Stimulated activated CD4-positive, alpha-beta T cell treated with anti-CD3 and anti-CD28 coated beads, TNF-alpha, amount 100 ng/mL, for 4 hours (primary cell): ENCODE measurements around the gene MS4A8.
"Not testable (repeated sequence)": the region's sequence is repeated elsewhere in the genome, so short reads cannot be mapped to it uniquely, and the experiment has no call there.

ENCODE experiments used
- DNase-seq, 3 experiments: peaks; one replicate each; pipeline ENCODE4 v3.0.0-alpha.2; 2020; ENCODE audit warnings: low read depth in 3 of 3

The MS4A8 gene

GRCh38 chr11:60699284-60699691, at the start of gene MS4A8:
MS4A8 (plus strand) TSS chr11:60699612; CDS start chr11:60700861, 1,249 bp downstream.
- no peak for DNase-seq

GRCh38 chr11:60657888-60658287, 41.5 kb upstream of the MS4A8 start:
- DNase-seq: no peak

GRCh38 chr11:60658409-60658808, 41.0 kb upstream of the MS4A8 start:
- no peak for DNase-seq

- DNase-seq: no peak
Measured at GRCh38 chr11:60672255-60672654, 27.2 kb upstream of the MS4A8 start.

GRCh38 chr11:60678231-60678630, 21.2 kb upstream of the MS4A8 start:
- not testable (repeated sequence) for DNase-seq

GRCh38 chr11:60679879-60680278, 19.5 kb upstream of the MS4A8 start:
- no peak for DNase-seq

GRCh38 chr11:60680455-60681119, 18.8 kb upstream of the MS4A8 start:
- no peak for DNase-seq

GRCh38 chr11:60684541-60684848, 14.9 kb upstream of the MS4A8 start:
- DNase-seq: not testable (repeated sequence)

GRCh38 chr11:60691661-60692060, 7.8 kb upstream of the MS4A8 start:
- no peak for DNase-seq

- DNase-seq: no peak
Measured at GRCh38 chr11:60699936-60700335, 524 bp downstream of the MS4A8 start.

- DNase-seq: no peak
Measured at GRCh38 chr11:60700689-60701468, 1.5 kb downstream of the MS4A8 start.

- DNase-seq: no peak
Measured at GRCh38 chr11:60701469-60701818, 2.0 kb downstream of the MS4A8 start.

GRCh38 chr11:60703374-60703773, 4.0 kb downstream of the MS4A8 start:
- no peak for DNase-seq

GRCh38 chr11:60705895-60706294, 6.5 kb downstream of the MS4A8 start:
- DNase-seq: no peak

- DNase-seq: no peak
Measured at GRCh38 chr11:60706931-60707330, 7.5 kb downstream of the MS4A8 start.

GRCh38 chr11:60710482-60710881, 11.1 kb downstream of the MS4A8 start:
- DNase-seq: no peak

- DNase-seq: no peak
Measured at GRCh38 chr11:60711276-60711675, 11.9 kb downstream of the MS4A8 start.

- not testable (repeated sequence) for DNase-seq
Measured at GRCh38 chr11:60713423-60713822, 14.0 kb downstream of the MS4A8 start.

- no peak for DNase-seq
Measured at GRCh38 chr11:60717956-60718355, 18.5 kb downstream of the MS4A8 start.

GRCh38 chr11:60718524-60719316, 19.3 kb downstream of the MS4A8 start:
- no peak for DNase-seq

- no peak for DNase-seq
Measured at GRCh38 chr11:60719391-60719790, 20.0 kb downstream of the MS4A8 start.

GRCh38 chr11:60720460-60720859, 21.0 kb downstream of the MS4A8 start:
- DNase-seq: no peak

GRCh38 chr11:60724420-60724819, 25.0 kb downstream of the MS4A8 start, which contains the start of gene MS4A18:
MS4A18 (plus strand) TSS chr11:60724720.
- DNase-seq: no peak
